HepG2 (cell line): ENCODE results near the gene DPF1. TPM values are rescaled to one million over a fixed set of nuclear protein-coding genes. Genes with fewer than 3 reads are reported as not detected.

Experiments used
- ATAC-seq: fragments of 200-7000 bp; cut with Tn5 transposase; 3 replicates; pipeline ENCODE4 v1.9.1; 2020; ENCODE audit warnings: mild to moderate bottlenecking, moderate library complexity
- BruUV-seq: library from RNA; stranded (reverse); fragments of 400-500 nt; replicated peaks from 2 replicates; lab custom pipeline; 2021; lab: Mats Ljungman, UMichigan
- CTCF ChIA-PET: fragments of 300-600 bp; formaldehyde crosslinking; extraction: SDS; loops from one replicate; lab custom pipeline; 2021; ENCODE audit warnings: low total read pairs, inconsistent platforms, low intra/inter-chr PET ratio; lab: Yijun Ruan, JAX
- POLR2A ChIA-PET: fragments of 350-600 bp; sonication (Branson Sonifier 250); formaldehyde crosslinking; loops from one replicate; lab custom pipeline; 2020; ENCODE audit warnings: antibody characterized with exemption, inconsistent platforms; lab: Yijun Ruan, JAX
- DNase-seq: peaks from one replicate; pipeline ENCODE4 v3.0.0-alpha.2; 2015; ENCODE audit warnings: low spot score
- FAIRE-seq: peaks from 3 replicates; lab custom pipeline; 2011; peaks lifted over from hg19 to GRCh38; lab: Jason Lieb, UNC
- H2AFZ ChIP-seq: one replicate; pipeline ENCODE4 v1.6.1; 2011; ENCODE audit warnings: low read length, inconsistent platforms
- H3K27ac ChIP-seq: fragments of 300-600 bp; 3 replicates; pipeline ENCODE4 v1.8.0; 2011; ENCODE audit warnings: mixed run types, mild to moderate bottlenecking, mixed read lengths, low read length, inconsistent platforms; ENCODE audit not compliant: insufficient read depth; ENCODE audit errors: extremely low read length
- H3K27me3 ChIP-seq, 2 experiments: fragments of 200-600 bp in 1 of 2; 2 replicates in 1 of 2; 3 replicates in 1 of 2; pipeline versions ENCODE4 v1.6.0 to v1.8.0; 2011; ENCODE audit warnings: low read length in 2 of 2, mild to moderate bottlenecking in 2 of 2, moderate library complexity in 2 of 2, inconsistent platforms in 1 of 2; ENCODE audit not compliant: insufficient read depth in 2 of 2, control insufficient read depth in 1 of 2
- H3K36me3 ChIP-seq, 2 experiments: fragments of 200-600 bp in 1 of 2; replicated peaks in 1 of 2; 2 replicates in 1 of 2; 3 replicates in 1 of 2; pipeline versions ENCODE4 v1.5.1 to v1.8.0; 2011; ENCODE audit warnings: low read length in 2 of 2, inconsistent platforms in 1 of 2; ENCODE audit not compliant: insufficient read depth in 2 of 2, control insufficient read depth in 1 of 2
- H3K4me1 ChIP-seq: 2 replicates; pipeline ENCODE4 v1.5.1; 2012; ENCODE audit warnings: low read length, inconsistent platforms; ENCODE audit not compliant: insufficient read depth
- H3K4me2 ChIP-seq: 2 replicates; pipeline ENCODE4 v1.6.0; 2011; ENCODE audit warnings: low read depth, low read length, inconsistent platforms
- H3K4me3 ChIP-seq, 3 experiments: fragments of 200-600 bp in 1 of 3; sonication (generic), shearing (Covaris generic) in 1 of 3; replicated peaks in 1 of 3; 2 replicates each; pipeline ENCODE4 v1.5.1; 2011 to 2016; ENCODE audit warnings: low read length in 3 of 3, inconsistent platforms in 2 of 3, low read depth in 2 of 3, mild to moderate bottlenecking in 2 of 3, control low read depth in 1 of 3, mixed read lengths in 1 of 3; ENCODE audit not compliant: insufficient read depth in 1 of 3
- H3K79me2 ChIP-seq: one replicate; pipeline ENCODE4 v1.6.1; 2011; ENCODE audit warnings: low read length, inconsistent platforms; ENCODE audit not compliant: insufficient read depth
- H3K9ac ChIP-seq: 2 replicates; pipeline ENCODE4 v1.6.0; 2011; ENCODE audit warnings: mild to moderate bottlenecking, low read depth, low read length, inconsistent platforms; ENCODE audit not compliant: insufficient read depth
- H3K9me3 ChIP-seq: 2 replicates; pipeline ENCODE4 v1.5.1; 2012; ENCODE audit warnings: mild to moderate bottlenecking, low read length
- H4K20me1 ChIP-seq: 2 replicates; pipeline ENCODE4 v1.6.0; 2011; ENCODE audit warnings: inconsistent platforms, mild to moderate bottlenecking, low read length, moderate library complexity; ENCODE audit not compliant: insufficient read depth
- GPN1 ChIP-seq: sonication (generic); formaldehyde crosslinking; IDR thresholded peaks from 2 replicates; pipeline ENCODE4 v1.5.1; 2020; ENCODE audit warnings: missing genetic modification reagents, borderline replicate concordance
- ONECUT2 ChIP-seq: sonication (generic); formaldehyde crosslinking; IDR thresholded peaks from 2 replicates; pipeline ENCODE4 v1.4.0; 2020; ENCODE audit warnings: missing genetic modification reagents
- ZFP62 ChIP-seq: sonication (generic); formaldehyde crosslinking; IDR thresholded peaks from 2 replicates; pipeline ENCODE4 v1.4.0; 2020; ENCODE audit warnings: missing genetic modification reagents
- ZNF205 ChIP-seq: IDR thresholded peaks from 2 replicates; pipeline ENCODE4 v1.6.1; 2018; ENCODE audit warnings: missing biosample characterization, missing genetic modification reagents
- ZNF282 ChIP-seq: fragments of 450-650 bp; IDR thresholded peaks from 2 replicates; pipeline ENCODE4 v1.6.1; 2018; ENCODE audit not compliant: partially characterized antibody
- ZNF446 ChIP-seq: sonication (generic); formaldehyde crosslinking; IDR thresholded peaks from 2 replicates; pipeline ENCODE4 v1.5.0; 2020; ENCODE audit warnings: mild to moderate bottlenecking, missing genetic modification reagents
- ZNF512B ChIP-seq: sonication (generic); formaldehyde crosslinking; IDR thresholded peaks from 2 replicates; pipeline ENCODE4 v1.5.1; 2020; ENCODE audit warnings: missing genetic modification reagents, mild to moderate bottlenecking, borderline replicate concordance
- ZNF574 ChIP-seq: sonication (generic); formaldehyde crosslinking; IDR thresholded peaks from 2 replicates; pipeline ENCODE4 v1.4.0; 2020; ENCODE audit warnings: missing genetic modification reagents
- ZNF674 ChIP-seq: sonication (generic); formaldehyde crosslinking; IDR thresholded peaks from 2 replicates; pipeline ENCODE4 v1.5.0; 2020; ENCODE audit warnings: low read depth, mild to moderate bottlenecking, missing genetic modification reagents
- ZNF703 ChIP-seq: sonication (generic); formaldehyde crosslinking; IDR thresholded peaks from 2 replicates; pipeline ENCODE4 v1.5.1; 2020; ENCODE audit warnings: missing genetic modification reagents, mild to moderate bottlenecking, moderate library complexity, borderline replicate concordance
- ZNF770 ChIP-seq: sonication (generic); formaldehyde crosslinking; IDR thresholded peaks from 2 replicates; pipeline ENCODE4 v1.5.0; 2020; ENCODE audit warnings: mild to moderate bottlenecking, missing genetic modification reagents
- ZSCAN12 ChIP-seq: sonication (generic); formaldehyde crosslinking; IDR thresholded peaks from 2 replicates; pipeline ENCODE4 v1.9.0; 2021; ENCODE audit warnings: mild to moderate bottlenecking, missing genetic modification reagents
- whole genome bisulfite sequencing: methylation state at CpG from one replicate; pipeline ENCODE4 v1.1.6; 2017; ENCODE audit warnings: low lambda C conversion rate; 5-methylcytosine and 5-hydroxymethylcytosine counted together
- in situ Hi-C: cut with HindIII; loops from 2 replicates; pipeline ENCODE4 v1.10.0; 2017; ENCODE audit warnings: low pct_unique_long_range_greater_than_20kb; ENCODE audit not compliant: extremely low pct_ligation_motif_present
- intact Hi-C: fragments of 100-400 bp; cut with micrococcal nuclease; formaldehyde crosslinking; loops from one replicate; pipeline ENCODE4 v1.10.0; 2022; ENCODE audit not compliant: unreplicated experiment
- polyA plus RNA-seq, 8 experiments: library from polyadenylated mRNA; depleted of rRNA in 3 of 8; stranded (reverse) in 7 of 8; unstranded in 1 of 8; fragments of >200 nt; fragmentation: Illumina TruSeq in 4 of 8; extraction: Trizol in 4 of 8; gene quantifications; 2 replicates each; pipeline versions ENCODE4 v1.2.1 to v1.2.3, GENCODE V29; 2011 to 2016; ENCODE audit warnings: low read depth in 4 of 8, missing spikeins in 1 of 8, mixed read lengths in 1 of 8; ENCODE audit not compliant: insufficient read depth in 1 of 8
- total RNA-seq, 5 experiments: library from RNA; depleted of rRNA; stranded (reverse); fragments of >200 nt; fragmentation: Illumina TruSeq; extraction: Trizol; gene quantifications; 2 replicates each; pipeline ENCODE4 v1.2.3, GENCODE V29; 2016; ENCODE audit warnings: low read depth in 1 of 5

Gene DPF1
- total and polyA plus RNA-seq, 2 of the 13 experiments (the other 11 are each of a cell fraction or from before 2014, with no cell fraction given) = 1.0 to 3.2 TPM

- TF ChIP-seq ZNF574 (CRISPR knock-in tag) = no peak
Observed at GRCh38 chr19:38196245-38196837, 27.7 kb downstream of the DPF1 start (continued).

GRCh38 chr19:38195237-38195636 lies 28.8 kb downstream of the DPF1 start:
- Histone ChIP-seq H3K36me3 (0 out of 5 replicates have a peak, but pooled peaks cover 0 to 2% of the 10 kb centered on the region in 2 experiments), H3K4me2 (no peak overlapping the region), H3K9ac (no peak overlapping the region), H3K9me3 (no peaks in the 10 kb centered on the region), H2AFZ (no peak overlapping the region), H3K4me3 (no peak overlapping the region), H3K79me2 (no peaks in the 10 kb centered on the region), H3K27me3 (no peaks in the 10 kb centered on the region), H3K27ac (no peak overlapping the region), H4K20me1 (no peaks in the 10 kb centered on the region), H3K4me1 (peaks cover 13% of the 10 kb centered on the region)
- ATAC-seq (no peak), DNase-seq (no peak), FAIRE-seq (no peak)
- CTCF ChIA-PET = no interaction called here
- WGBS = 90% methylated on average over 10 of the region's 10 CpGs
- BruUV-seq = no TSS peak
- POLR2A ChIA-PET = no interaction called here
- in situ Hi-C loops = no loop called here
- intact Hi-C loops = no loop called here
- no peak for TF ChIP-seq ZNF282
- TF ChIP-seq ZNF512B (CRISPR knock-in tag) = no peak
- TF ChIP-seq GPN1 (CRISPR knock-in tag) = no peak
- no peak for TF ChIP-seq ZNF770 (CRISPR knock-in tag)
- no peak for TF ChIP-seq ZSCAN12 (CRISPR knock-in tag)
- TF ChIP-seq ZNF205 (CRISPR knock-in tag) = no peak
- no peak for TF ChIP-seq ONECUT2 (CRISPR knock-in tag)
- no peak for TF ChIP-seq ZNF703 (CRISPR knock-in tag)
- no peak for TF ChIP-seq ZNF446 (CRISPR knock-in tag)
- TF ChIP-seq ZNF674 (CRISPR knock-in tag) = no peak
- no peak for TF ChIP-seq ZFP62
